ACHN (cell line): ENCODE results near the gene KIAA0319L.
"Not testable (repeated sequence)": the region's sequence is repeated elsewhere in the genome, so short reads cannot be mapped to it uniquely, and the experiment has no call there.

ENCODE experiments used
- DNase-seq: peaks from one replicate; pipeline ENCODE4 v3.0.0-alpha.2; 2015
- in situ Hi-C: cut with HindIII; loops from 2 replicates; pipeline ENCODE4 v1.10.0; 2017; ENCODE audit warnings: low sequenced_read_pairs, low pct_ligation_motif_present, low pct_unique_long_range_greater_than_20kb

KIAA0319L gene

GRCh38 chr1:35509558-35509957 lies 47.6 kb downstream of the KIAA0319L start:
- DNase-seq = no peak
- in situ Hi-C loops = no loop called here

GRCh38 chr1:35507947-35508346 lies 49.3 kb downstream of the KIAA0319L start:
- DNase-seq = no peak
- in situ Hi-C loops = no loop called here

- in situ Hi-C loops = no loop called here
- no peak for DNase-seq
Observed at GRCh38 chr1:35506960-35507912, 50.0 kb downstream of the KIAA0319L start.

- in situ Hi-C loops = no loop called here
- DNase-seq = peak; percentile 53
Observed at GRCh38 chr1:35505911-35506798, 51.0 kb downstream of the KIAA0319L start.

- in situ Hi-C loops = no loop called here
- no peak for DNase-seq
Observed at GRCh38 chr1:35502242-35502641, 55.0 kb downstream of the KIAA0319L start.

GRCh38 chr1:35500439-35500838 lies 56.8 kb downstream of the KIAA0319L start:
- in situ Hi-C loops = no loop called here
- no peak for DNase-seq

- DNase-seq = no peak
- in situ Hi-C loops = no loop called here
Observed at GRCh38 chr1:35499652-35500176, 57.5 kb downstream of the KIAA0319L start.

- no peak for DNase-seq
- in situ Hi-C loops = no loop called here
Observed at GRCh38 chr1:35499231-35499630, 58.0 kb downstream of the KIAA0319L start.

- in situ Hi-C loops = no loop called here
- no peak for DNase-seq
Observed at GRCh38 chr1:35497571-35497970, 59.6 kb downstream of the KIAA0319L start.

- DNase-seq = no peak
- in situ Hi-C loops = no loop called here
Observed at GRCh38 chr1:35490250-35490649, 67.0 kb downstream of the KIAA0319L start.

- no peak for DNase-seq
- in situ Hi-C loops = no loop called here
Observed at GRCh38 chr1:35488336-35488735, 68.9 kb downstream of the KIAA0319L start.

- DNase-seq = no peak
- in situ Hi-C loops = no loop called here
Observed at GRCh38 chr1:35486858-35487408, 70.3 kb downstream of the KIAA0319L start.

- in situ Hi-C loops = no loop called here
- DNase-seq = no peak
Observed at GRCh38 chr1:35481229-35481628, 76.0 kb downstream of the KIAA0319L start.

GRCh38 chr1:35477870-35478269 lies 79.3 kb downstream of the KIAA0319L start:
- no peak for DNase-seq
- in situ Hi-C loops = no loop called here

- in situ Hi-C loops = no loop called here
- no peak for DNase-seq
Observed at GRCh38 chr1:35475856-35476674, 81.1 kb downstream of the KIAA0319L start.

GRCh38 chr1:35475356-35475755 lies 81.8 kb downstream of the KIAA0319L start:
- no peak for DNase-seq
- in situ Hi-C loops = no loop called here

GRCh38 chr1:35473216-35473615 lies 84.0 kb downstream of the KIAA0319L start:
- in situ Hi-C loops, DNase-seq: not testable (repeated sequence)

GRCh38 chr1:35470977-35471613 lies 86.1 kb downstream of the KIAA0319L start:
- in situ Hi-C loops = no loop called here
- no peak for DNase-seq
